ENCODE results near the gene CD22. TPM values are rescaled to one million over a fixed set of nuclear protein-coding genes. Genes with fewer than 3 reads are reported as not detected.

The CD22 gene
- polyA plus RNA-seq, 1 experiment: not detected

DNA sequence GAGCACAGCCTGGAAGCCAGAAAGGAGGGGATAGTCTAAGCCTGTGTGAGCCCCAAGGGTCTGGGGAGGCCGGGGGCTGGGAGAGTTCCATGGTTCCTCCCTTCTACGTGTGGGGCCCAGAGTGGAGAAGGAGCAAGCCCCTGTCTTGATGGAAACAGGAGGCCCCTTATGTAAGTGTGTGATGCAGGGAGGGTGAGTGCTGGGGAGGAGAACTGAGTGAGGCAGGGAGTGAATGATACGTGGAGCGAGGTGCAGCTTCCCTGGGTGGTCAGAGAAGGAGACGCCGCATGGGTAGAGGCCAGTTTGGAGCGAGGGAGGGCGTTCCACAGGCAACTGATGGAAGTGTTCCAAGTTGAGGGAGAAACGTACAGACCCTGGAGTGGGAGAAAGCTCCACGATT, 21.1 kb upstream of the CD22 start:
- Histone ChIP-seq H3K9me3 (ENCODE audit: control insufficient read depth, insufficient read depth, low read length) (peaks cover 4% of the 10 kb centered on the region; the same call in 1 of the 2 replicates), H3K27me3 (ENCODE audit: control insufficient read depth, insufficient read depth, low read length) (peaks cover 9% of the 10 kb centered on the region), H3K4me3 (ENCODE audit: low read depth, low read length) (no peak overlapping the region), H3K27ac (ENCODE audit: low read depth, low read length) (no peak overlapping the region)
- TF ChIP-seq, protein P1, sequence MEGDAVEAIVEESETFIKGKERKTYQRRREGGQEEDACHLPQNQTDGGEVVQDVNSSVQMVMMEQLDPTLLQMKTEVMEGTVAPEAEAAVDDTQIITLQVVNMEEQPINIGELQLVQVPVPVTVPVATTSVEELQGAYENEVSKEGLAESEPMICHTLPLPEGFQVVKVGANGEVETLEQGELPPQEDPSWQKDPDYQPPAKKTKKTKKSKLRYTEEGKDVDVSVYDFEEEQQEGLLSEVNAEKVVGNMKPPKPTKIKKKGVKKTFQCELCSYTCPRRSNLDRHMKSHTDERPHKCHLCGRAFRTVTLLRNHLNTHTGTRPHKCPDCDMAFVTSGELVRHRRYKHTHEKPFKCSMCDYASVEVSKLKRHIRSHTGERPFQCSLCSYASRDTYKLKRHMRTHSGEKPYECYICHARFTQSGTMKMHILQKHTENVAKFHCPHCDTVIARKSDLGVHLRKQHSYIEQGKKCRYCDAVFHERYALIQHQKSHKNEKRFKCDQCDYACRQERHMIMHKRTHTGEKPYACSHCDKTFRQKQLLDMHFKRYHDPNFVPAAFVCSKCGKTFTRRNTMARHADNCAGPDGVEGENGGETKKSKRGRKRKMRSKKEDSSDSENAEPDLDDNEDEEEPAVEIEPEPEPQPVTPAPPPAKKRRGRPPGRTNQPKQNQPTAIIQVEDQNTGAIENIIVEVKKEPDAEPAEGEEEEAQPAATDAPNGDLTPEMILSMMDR (IDR thresholded peaks at IDR 0.05; ENCODE audit: low read depth, low read length): no peak
- no peak for DNase-seq (ENCODE audit: low read depth, low spot score)
- CTCF ChIA-PET: no interaction called here
- POLR2A ChIA-PET: no interaction called here

DNA sequence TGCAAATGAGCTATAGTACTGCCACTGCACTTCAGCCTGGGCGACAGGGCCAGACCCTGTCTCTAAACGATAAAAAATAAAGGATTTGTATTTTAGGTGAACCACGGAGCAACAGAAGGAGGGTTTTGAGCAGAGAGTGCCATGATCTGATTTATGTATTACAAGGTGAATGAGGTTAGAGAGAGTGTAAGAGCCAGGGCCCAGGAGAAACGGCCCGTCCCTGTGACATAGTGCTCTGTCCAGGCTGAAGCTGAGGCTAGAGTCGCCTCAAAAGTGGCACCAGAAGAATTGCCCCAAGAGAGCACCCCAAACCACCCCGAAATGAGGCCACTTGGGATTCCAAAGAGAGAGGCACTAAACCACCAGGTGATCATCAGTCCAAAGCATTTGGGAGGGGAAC, 20.1 kb upstream of the CD22 start:
- Histone ChIP-seq H3K27me3 (ENCODE audit: control insufficient read depth, insufficient read depth, low read length) (peaks cover 7% of the 10 kb centered on the region), H3K9me3 (ENCODE audit: control insufficient read depth, insufficient read depth, low read length) (peaks cover 4% of the 10 kb centered on the region; the same call in 1 of the 2 replicates), H3K27ac (ENCODE audit: low read depth, low read length) (no peak overlapping the region), H3K4me3 (ENCODE audit: low read depth, low read length) (no peak overlapping the region)
- ChIA-PET CTCF (no interaction called here), POLR2A (no interaction called here)
- TF ChIP-seq, protein P1 (IDR thresholded peaks at IDR 0.05; ENCODE audit: low read depth, low read length): no peak
- DNase-seq (ENCODE audit: low read depth, low spot score): no peak

DNA sequence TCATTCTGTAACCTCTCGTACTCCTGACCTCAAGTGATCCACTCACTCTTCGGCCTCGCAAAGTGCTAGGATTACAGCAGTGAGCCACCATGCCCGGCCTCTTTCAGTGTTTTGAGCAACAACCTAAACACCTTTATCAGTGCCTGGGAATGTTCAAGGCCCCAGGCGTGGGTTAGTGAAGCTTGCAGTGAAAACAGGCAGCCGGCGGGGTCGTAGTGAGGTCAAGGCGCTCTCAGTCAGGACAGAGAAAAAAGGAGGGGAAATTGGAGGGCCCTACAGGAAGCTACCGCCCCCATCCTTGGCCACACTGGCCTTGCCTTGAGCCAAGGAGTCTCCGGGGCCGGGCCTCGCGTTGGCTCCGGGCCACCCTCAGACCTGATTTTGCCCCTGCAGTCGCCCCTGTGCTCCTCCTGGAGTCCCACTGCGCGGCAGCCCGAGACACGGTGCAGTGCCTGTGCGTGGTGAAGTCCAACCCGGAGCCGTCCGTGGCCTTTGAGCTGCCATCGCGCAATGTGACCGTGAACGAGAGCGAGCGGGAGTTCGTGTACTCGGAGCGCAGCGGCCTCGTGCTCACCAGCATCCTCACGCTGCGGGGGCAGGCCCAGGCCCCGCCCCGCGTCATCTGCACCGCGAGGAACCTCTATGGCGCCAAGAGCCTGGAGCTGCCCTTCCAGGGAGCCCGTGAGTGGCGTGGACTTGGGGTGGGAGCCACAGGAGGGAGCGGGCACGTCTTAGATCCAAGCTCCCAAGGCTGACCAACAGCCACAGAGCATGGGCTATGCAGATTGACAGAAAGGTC, 19.3 kb upstream of the CD22 start:
- DNase-seq (ENCODE audit: low read depth, low spot score): no peak
- ChIA-PET CTCF (no interaction called here), POLR2A (no interaction called here)

DNA sequence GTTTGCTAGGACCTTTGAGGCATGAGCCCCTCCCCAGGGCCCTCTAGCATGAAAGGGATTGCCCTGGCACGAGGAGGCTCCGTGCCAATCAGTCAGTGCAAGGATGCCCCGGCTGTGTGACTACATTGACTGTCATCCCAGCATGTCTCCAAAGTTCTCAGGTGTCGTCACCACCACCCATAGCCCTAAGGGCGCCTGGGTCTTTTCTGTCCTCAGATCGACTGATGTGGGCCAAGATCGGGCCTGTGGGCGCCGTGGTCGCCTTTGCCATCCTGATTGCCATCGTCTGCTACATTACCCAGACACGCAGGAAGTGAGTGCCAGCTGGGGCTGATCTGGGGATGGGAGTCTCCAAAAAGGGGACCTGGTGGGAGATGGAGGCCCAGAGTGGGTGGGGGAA, 18.7 kb upstream of the CD22 start:
- TF ChIP-seq, protein P1 (IDR thresholded peaks at IDR 0.05; ENCODE audit: low read depth, low read length): no peak
- ChIA-PET POLR2A (no interaction called here), CTCF (no interaction called here)
- Histone ChIP-seq H3K27ac (ENCODE audit: low read depth, low read length) (no peak overlapping the region), H3K9me3 (ENCODE audit: control insufficient read depth, insufficient read depth, low read length) (peaks cover 4% of the 10 kb centered on the region; the same call in 1 of the 2 replicates), H3K4me3 (ENCODE audit: low read depth, low read length) (no peak overlapping the region), H3K27me3 (ENCODE audit: control insufficient read depth, insufficient read depth, low read length) (peaks cover 2% of the 10 kb centered on the region)
- no peak for DNase-seq (ENCODE audit: low read depth, low spot score)

More for the DNA sequence above, 19.3 kb upstream of the CD22 start:
- Histone ChIP-seq H3K4me3 (ENCODE audit: low read depth, low read length) (no peak overlapping the region), H3K27ac (ENCODE audit: low read depth, low read length) (no peak overlapping the region), H3K27me3 (ENCODE audit: control insufficient read depth, insufficient read depth, low read length) (peaks cover 4% of the 10 kb centered on the region), H3K9me3 (ENCODE audit: control insufficient read depth, insufficient read depth, low read length) (peaks cover 4% of the 10 kb centered on the region; the same call in 1 of the 2 replicates)
- TF ChIP-seq, protein P1 (IDR thresholded peaks at IDR 0.05; ENCODE audit: low read depth, low read length): no peak

DNA sequence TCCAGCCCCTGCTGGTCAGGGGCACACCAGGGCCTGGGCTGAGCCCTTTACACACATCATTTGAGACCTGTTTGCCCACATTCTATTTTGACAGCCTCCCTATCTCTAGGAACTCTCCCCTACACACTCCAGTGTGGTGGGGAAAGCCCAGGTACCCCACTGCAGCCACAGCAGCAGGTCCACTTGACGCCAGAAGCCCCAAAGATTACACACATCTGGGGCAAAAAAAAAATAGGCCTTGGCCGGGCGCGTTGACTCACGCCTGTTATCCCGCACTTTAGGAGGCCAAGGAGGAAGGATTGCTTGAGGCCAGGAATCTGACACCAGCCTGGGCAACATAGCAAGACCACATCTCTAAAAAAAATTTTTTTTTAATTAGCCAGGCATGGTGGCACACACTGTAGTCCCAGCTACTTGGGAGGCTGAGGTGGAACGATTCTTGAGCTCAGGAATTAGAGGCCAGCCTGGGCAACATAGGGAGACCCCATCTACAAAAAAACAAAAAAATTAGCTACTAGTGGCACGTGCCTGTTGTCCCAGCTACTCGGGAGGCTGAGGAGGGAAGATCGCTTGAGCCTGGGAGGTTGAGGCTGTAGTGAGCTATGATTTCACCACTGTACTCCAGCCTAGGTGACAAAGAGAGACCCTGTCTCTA, 18.0 kb upstream of the CD22 start:
- H3K9me3 ChIP-seq (ENCODE audit: control insufficient read depth, insufficient read depth, low read length): peaks cover 4% of the 10 kb centered on the region; the same call in 1 of the 2 replicates
- TF ChIP-seq, protein P1 (IDR thresholded peaks at IDR 0.05; ENCODE audit: low read depth, low read length): no peak
- ChIA-PET POLR2A (no interaction called here), CTCF (no interaction called here)
- DNase-seq (ENCODE audit: low read depth, low spot score): no peak
- H3K27ac ChIP-seq (ENCODE audit: low read depth, low read length): no peak overlapping the region
- H3K27me3 ChIP-seq (ENCODE audit: control insufficient read depth, insufficient read depth, low read length): peaks cover 2% of the 10 kb centered on the region
- no peak overlapping the region for H3K4me3 ChIP-seq (ENCODE audit: low read depth, low read length)

All from AG04450 (cell line).